Measurements from ENCODE around the gene NT5DC1.

- TF ChIP-seq POLR2AphosphoS2 (conservative IDR thresholded peaks at IDR 0.05; ENCODE audit: low read length) (no peak), REST (IDR thresholded peaks at IDR 0.05) (no peak), CTCF (IDR thresholded peaks at IDR 0.05) (no peak), BHLHE40 (IDR thresholded peaks at IDR 0.05; ENCODE audit: low read depth, low read length) (no peak), FOSL2 (IDR thresholded peaks at IDR 0.05) (no peak), FOSL2 (CRISPR knock-in tag; IDR thresholded peaks at IDR 0.05) (no peak), TP53 (CRISPR knock-in tag; IDR thresholded peaks at IDR 0.05) (no peak), POLR2A (IDR thresholded peaks at IDR 0.05; ENCODE audit: low read length) (no peak), HOXA7 (CRISPR knock-in tag; IDR thresholded peaks at IDR 0.05) (no peak), RFX5 (IDR thresholded peaks at IDR 0.05) (no peak), TFCP2L1 (CRISPR knock-in tag; IDR thresholded peaks at IDR 0.05) (no peak), SMC3 (IDR thresholded peaks at IDR 0.05) (no peak), EP300 (IDR thresholded peaks at IDR 0.05) (no peak), RAD21 (conservative IDR thresholded peaks at IDR 0.05 in 1 of 2, IDR thresholded peaks at IDR 0.05 in 1 of 2) (no peak), ZC3H11A (IDR thresholded peaks at IDR 0.05) (no peak)
Measured at GRCh38 chr6:116190550-116190949, 89.9 kb downstream of the NT5DC1 start.

Data from A549 (cell line).